Amniotic stem cell (primary cell): Measurements from ENCODE around the gene STAB2.

Experiments used
- DNase-seq: peaks from one replicate; lab custom pipeline; 2025; lab: John Stamatoyannopoulos, UW

The STAB2 gene

DNA sequence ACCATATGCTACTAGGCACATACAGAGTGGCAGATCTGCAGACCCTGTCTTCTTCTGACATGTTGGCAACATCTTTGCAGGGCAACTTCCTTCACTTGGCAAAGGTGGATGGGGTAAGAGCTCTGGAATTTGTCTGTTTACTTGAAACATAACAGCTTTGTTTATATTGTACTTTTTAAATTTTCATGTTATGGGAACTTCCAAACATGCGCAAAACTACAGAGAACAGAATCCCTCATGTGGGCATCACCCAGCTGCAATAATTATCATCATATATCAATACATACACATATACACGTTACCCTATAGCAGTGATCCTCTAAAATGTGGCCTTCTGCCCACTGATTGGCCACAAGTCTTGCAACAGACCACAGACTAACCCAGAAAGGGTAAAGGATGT, 103.4 kb downstream of the STAB2 start:
- DNase-seq: no peak

DNA sequence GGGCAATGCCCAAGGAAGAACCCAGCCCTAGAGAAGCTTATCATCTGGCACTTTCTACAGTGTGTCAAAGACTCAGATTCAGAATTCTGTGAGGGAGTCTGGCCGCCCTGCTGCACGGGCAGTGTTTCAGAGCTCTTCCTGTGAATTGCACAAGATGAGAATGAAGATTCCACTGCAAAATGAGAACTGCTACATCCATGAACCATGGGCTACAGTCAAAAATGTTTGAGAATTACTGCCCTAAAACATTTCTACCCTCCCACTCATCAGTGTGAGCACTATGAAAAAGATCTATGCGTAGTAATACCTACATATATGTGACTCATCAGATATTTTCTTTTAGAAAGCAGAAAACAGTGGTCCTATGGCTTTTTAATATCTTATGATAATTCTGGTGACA, 104.0 kb downstream of the STAB2 start:
- no peak for DNase-seq

DNA sequence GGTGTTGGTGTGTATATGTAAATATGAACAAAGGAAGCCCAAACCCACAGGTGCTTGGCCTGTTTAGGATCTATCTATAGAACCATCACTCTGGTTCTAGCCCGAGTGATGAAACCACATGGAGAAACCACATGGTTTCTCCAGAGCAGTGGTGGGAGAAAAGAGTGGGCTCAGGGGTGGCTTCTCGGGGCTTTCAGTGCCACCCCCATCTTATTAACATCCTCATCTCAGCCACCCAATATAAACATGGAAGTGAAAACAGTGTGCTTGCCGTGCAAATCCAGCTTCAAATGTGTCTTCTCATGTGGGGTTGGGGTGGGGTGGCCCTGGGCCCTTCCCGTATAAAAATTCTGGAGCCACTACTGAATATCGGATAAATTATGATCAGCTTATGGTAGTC, 109.0 kb downstream of the STAB2 start:
- DNase-seq: no peak

DNA sequence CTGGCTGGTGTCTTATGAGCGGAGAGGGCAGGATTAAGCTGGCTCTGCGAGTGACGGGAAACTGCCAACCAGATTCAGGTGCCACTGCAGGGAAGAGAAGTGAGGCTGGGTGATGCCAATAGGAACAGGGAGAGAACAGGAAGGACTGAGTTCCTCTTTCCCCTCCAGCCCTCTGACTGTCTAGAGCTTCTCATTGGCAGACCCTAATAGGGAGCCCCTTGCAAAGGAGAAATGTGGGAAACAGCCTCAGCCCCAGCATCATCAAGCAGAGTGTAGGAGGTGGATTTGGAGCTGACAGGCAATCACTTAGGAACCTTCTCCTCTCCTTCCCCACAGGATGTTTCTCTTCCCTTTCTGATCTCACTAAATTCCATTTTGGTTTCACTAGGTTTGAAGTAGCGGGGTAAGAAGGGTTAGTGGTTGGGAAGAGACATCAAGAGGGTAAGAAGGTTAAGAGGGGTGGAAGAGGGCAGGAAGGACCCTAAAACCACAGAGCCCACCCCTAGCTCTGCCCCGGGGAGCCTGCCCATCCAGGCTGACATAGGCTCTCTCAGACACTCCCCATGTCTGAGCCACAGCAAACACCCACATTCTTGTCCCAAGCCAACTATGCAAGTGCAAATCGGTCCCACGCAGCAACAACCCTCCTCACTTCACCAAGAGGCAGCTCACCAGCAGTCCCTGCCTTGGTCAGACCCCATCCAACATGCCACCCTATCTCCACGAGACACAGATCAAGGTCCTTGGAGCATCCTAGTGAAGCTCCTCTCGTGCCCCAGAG, 111.1 kb downstream of the STAB2 start:
- DNase-seq: no peak

DNA sequence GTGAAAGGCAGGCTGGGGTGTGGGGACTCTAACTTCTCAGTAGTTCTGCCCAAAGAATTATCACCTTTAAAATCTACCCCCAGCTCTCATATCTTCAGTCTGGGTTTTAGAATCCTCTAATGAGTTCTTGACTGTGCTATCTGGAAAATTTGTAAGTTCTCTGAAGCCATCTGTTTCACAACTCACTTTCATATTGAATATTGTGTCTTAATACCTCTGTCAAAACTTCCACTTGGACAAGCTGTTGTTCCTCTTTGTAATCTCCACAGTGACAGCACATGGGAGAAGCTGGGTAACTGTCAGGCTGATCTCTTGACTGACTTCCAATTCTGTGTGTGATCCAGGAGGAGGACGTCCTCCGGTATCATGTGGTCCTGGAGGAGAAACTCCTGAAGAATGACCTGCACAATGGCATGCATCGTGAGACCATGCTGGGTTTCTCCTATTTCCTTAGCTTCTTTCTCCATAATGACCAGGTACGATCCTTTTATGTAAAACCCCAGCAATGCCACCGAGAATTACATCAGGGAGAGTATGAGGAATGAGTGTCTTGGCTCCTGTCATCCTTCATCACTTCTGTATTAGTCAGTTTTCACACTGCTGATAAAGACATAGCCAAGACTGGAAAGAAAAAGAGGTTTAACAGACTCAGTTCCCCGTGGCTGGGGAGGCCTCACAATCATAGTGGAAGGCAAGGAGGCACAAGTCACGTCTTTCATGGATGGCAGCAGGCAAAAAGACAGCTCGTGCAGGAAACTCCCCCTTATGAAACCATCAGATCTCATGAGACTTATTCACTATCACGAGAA, 111.9 kb downstream of the STAB2 start:
- DNase-seq: no peak

DNA sequence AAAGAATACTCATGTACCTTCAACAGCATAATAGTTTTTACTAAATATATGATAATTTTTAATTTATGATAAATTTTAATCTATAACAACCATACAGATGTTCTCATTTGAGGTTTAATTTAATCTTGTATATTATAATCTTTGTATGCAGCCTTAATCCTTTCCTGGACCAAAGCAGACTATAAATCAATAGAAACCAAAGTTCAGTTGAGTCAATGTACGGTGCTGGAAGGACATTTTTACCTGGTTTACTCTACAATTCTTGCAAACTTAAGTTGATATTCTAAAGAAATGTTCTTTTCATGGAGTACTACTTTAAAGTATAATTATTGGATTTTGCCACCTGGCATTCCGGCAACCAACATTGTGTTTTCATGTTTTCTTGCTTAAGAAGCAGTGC, 118.0 kb downstream of the STAB2 start:
- no peak for DNase-seq

DNA sequence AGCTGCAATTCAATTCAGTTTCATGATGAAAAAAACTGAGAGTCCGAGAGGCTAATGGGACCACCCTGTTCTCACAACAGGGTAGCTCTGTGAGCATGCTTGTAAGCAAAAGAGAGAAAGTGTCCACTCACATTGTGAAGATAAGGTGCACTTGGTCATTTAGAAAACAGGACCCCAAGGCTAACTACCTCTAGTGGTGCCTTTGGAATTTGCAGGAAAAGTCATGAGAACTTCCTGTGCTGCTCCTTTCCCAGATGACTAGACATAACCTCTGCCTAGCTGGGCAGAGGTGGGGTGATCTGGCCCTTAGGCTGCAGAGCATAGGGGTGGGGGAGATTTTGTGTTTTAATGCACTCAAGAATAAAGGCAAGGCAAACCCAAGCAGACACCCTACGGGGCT, 118.9 kb downstream of the STAB2 start:
- DNase-seq: no peak

DNA sequence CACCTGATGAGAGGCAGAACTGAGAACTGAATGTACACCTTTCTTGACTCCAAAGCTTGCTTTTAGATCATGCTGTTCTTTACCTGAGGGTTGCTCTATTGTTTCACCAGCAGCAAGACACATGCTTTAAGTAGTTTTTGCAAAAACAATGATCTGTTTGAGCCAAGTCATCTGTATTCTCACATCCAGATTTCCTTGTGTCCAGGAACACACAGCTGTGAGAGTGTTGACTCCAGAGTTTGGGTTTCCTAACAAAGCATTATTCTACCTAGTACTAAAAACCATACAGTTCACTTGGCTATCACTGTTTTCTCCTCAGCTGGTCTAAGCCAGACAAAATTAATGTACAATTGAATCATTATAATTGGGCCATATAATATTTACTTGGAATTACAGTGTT, 120.4 kb downstream of the STAB2 start:
- DNase-seq: no peak

DNA sequence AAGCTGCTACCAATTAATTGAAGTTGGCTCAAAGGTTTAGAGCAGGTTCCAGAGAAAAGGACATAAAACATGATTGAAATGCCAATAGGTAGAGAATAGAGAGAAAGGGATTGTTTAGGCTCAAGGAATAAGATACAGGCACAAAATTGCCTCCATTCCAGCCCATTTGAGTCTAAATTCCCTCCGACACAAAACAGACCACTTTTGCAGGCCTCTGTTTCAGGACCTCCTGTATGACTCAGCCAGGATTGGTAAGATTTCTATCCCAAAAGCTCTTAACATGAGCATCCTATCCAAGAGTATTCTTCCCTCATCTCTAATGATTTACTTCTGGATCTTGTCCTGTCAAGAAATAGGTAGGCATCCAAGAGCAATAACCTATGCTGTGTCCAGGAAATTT, 123.5 kb downstream of the STAB2 start:
- no peak for DNase-seq

DNA sequence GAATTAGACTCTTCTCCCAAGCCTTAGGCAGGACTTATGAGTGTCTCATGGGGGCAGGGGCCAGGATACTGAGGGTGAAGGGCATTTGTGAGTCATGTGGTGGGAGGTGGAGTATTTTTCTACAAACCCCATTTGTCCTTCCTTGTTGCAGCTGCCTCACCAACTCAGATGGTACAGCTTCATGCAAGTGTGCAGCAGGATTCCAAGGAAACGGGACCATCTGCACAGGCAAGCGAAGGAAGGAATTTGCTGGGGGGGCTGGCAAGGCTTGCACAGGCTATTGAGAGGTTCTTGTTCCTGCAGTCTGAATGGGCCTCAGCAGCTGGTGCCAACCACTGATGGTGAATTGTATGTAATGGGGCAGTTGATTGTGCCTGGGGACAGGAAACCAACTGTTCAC, 125.1 kb downstream of the STAB2 start:
- no peak for DNase-seq

DNA sequence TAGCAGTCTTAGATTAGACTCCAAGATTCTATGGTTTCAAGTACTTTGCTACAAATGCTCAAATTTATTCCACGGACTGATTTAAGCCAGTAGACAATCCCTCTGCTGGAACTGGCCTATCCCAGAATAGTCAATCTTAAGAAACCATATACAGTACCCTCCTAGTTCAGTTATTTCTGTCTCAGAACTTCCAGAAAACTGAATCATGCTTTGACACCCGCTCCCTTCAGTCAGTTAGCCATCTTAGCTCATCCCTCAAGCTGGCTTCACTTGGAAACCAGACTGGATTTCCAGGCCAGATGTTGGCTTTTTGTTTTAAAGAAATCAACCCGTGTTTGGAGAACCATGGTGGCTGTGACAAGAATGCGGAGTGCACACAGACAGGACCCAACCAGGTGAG, 128.4 kb downstream of the STAB2 start:
- no peak for DNase-seq

DNA sequence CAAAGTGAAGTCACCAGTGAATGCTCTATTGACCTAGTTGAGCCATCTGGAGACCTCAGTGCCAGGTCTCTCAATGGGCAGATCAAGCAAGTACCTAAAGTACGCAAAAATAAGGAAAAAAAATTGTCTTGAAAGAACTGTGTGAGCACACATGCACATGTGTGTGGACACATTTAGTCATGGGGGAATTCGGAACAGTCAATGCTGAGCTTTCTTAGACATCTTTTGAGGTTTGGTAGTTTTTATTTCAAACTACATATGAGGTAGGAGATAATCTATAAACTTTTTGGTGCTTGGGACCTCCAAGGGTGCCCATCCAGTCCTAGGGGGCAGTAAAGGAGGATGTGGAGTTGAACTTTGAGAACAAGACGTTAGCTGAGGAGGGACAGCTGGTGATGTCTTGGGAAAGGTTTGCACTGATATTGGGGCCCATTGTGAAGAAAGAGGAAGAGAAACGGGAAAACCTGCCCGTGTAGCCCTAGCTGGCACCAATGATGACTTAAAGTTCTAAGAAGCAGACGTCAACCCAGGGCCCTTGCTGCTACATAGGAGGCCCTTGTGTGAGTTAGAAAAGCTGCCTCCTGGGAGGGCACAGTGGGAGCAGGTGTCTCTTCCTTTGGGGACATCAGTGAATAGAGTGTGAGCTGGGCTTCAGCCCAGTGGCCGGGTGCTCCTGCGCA, 129.6 kb downstream of the STAB2 start:
- no peak for DNase-seq

DNA sequence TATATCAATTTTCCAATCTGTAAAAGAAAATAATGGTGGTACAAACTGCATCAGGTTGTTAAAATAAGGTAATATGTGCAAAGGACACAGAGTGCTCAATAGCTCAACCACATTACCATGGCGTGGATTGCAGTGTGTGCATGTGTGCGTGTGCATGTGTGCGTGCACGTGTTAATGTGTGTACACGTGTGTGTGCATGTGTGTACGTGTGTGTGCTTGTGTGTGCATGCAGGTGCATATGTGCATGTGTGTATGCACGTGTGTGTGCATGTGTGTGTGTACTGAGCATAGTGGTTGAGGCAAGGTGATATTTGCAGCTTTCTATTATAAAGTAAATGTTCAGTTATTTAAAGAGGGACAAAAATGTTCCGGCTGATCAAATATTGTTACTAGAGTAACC, 138.3 kb downstream of the STAB2 start:
- DNase-seq: no peak

DNA sequence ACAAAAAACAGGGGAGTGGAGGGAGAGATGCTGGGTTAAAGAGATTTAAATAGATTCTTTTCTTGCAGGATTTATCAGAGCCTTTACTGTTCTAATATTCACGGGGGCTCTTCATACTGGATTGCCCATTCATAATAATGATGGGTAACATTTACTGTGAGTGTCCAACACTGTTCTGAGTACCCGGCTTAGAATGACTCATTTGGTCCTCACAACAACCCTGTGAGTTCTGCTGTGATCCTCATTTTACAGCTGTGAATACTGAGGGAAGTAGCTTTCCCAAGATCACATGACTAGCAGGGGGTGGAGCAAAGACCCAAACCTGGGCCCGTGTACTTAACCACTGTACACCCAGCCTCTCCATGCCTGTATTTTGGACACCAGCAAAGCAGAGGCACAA, 140.6 kb downstream of the STAB2 start:
- DNase-seq: no peak

DNA sequence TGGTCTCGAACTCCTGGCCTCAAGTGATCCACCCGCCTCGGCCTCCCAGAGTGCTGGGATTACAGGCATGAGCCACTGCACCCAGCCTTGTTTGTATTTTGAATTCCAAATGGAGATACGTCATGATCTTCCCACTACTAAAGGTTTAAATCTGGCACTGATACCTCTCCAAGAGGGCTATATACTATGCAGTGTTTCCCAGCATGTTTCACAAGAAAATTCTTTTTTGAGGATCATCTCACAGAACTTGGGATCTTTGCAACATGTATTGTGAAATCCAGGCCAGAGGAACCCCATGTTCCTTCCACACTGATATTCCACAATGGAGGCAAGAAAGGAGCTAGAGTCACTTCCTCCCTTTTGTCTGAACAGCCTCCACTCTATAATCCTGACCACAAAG, 141.2 kb downstream of the STAB2 start:
- DNase-seq: no peak

DNA sequence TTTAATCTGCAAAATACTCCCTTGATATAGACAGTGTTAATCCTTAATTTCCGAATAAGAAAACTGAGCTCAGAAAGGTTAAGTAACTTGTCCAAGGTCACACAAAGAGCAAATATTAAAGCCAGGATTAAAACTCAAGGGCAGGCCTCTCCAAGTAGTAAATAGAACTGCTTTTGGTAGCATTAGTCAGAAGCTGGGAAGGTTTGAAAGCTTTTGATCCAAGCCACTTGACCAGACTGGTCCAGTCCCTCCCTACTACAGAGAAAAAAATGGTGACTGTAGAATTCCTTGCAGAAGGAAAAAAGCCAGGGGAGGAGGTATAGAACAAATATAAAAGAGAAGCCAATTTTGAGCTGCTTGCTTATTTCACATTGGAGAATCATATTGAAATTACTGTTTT, 142.4 kb downstream of the STAB2 start:
- no peak for DNase-seq

DNA sequence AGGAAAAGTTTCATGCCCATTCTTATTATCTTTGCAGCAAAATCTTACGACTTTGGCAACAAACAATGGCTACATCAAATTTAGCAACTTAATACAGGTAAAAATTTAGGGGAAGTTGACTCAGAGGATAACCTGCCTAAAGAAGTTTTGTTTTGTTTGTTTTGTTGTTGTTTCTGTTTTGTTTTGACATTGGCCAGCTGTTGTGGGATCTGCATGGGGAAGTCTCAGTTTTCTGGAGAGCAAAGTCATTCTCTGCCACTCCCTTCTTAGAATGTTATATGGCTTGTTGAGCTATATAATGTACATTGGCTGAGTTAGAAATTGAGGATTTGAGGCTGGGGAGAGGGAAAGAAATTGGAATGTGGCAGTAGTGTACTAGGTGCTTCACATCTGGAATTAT, 144.5 kb downstream of the STAB2 start:
- DNase-seq: no peak

DNA sequence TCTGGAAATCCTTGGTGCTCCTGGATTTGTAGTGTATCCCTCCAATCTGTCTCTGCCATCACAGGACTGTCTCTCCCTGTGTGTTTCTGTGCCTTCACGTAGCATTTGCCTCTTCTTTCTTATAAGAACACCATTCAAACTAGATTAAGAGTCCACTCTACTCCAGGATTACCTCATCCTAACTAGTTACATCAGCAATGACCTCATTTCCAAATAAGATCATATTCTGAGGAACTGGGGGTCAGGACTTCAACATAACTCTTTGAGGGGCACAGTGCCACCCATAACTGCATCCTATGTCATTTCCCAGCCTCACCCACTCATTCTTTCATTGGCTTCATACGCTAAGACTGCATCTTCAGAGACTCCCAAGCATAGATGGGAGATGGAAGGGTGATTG, 147.8 kb downstream of the STAB2 start:
- no peak for DNase-seq

DNA sequence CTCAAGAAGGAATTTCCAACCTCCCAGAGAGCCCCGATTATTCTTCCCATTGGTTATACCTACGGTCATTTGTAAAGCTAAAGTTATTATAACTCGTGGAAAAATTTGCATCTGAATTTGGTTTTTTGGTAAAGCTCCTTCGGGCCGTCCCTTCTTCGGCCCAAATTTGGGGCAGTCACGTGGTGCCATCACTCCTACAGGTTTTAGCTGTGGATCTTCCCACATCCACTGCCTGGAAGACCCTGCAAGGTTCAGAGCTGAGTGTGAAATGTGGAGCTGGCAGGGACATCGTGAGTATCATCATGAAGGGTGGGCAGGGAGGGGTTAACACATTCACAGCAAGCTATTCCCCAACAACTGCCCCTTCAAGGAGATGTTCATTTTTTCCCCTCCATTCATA, 148.2 kb downstream of the STAB2 start:
- DNase-seq: no peak

DNA sequence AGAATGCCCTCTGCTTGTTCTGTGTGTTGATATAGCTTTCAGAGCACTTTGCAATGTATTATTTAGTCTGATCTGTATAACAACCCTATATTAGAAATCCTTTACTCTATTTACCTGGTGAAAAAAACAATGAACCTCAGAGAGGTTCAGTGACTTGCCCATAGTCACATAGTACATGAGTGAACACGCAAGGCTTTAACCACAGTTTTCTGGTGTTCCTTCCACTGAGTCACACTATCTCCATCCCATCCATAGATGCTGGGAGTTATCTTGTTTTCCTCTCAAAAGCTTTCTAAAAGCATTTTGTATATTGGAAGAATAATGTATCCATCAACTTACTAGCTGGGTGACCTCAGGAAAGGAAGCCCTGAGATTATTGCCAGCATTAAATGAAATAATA, 149.5 kb downstream of the STAB2 start:
- DNase-seq: no peak

DNA sequence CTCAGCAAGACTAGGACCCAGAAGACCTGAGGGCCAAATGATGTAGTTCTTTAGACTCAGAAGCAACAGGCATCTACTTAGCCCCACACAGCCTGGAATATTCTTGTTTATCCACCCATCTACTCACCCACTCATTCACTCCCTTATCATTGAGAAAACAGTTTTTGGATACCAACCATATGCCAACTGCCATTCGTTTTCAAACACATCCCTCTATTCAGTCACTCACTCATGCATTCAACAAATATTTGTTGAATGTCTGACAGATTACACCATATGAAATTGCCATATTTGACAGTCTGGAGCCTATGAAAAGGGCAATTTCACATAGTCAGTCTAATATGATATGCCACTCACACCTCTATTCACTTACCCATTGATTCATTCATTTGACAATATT, 150.8 kb downstream of the STAB2 start:
- DNase-seq: no peak

DNA sequence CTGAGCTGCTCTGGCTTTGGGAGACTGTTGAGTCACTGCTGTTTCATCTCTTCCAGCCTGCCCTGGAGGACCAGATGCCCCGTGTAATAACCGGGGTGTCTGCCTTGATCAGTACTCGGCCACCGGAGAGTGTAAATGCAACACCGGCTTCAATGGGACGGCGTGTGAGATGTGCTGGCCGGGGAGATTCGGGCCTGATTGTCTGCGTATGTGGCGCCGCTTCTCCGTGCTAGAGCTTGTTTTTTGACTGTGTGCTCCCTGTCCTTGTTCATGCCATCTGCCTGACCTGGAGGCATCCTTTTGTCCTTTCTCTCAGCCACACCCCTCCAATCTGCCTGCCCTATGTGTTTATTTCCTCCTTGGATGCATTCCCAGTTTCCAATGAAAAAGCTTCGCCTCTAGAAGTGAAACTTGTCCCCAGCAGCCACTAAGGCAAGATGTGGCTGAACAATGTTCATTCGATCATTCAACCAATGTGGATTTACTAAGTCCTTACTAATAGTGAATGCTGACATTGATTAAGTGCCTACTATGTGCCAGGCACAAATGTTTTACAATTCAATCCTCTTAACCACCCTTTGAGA, 155.4 kb downstream of the STAB2 start:
- no peak for DNase-seq

DNA sequence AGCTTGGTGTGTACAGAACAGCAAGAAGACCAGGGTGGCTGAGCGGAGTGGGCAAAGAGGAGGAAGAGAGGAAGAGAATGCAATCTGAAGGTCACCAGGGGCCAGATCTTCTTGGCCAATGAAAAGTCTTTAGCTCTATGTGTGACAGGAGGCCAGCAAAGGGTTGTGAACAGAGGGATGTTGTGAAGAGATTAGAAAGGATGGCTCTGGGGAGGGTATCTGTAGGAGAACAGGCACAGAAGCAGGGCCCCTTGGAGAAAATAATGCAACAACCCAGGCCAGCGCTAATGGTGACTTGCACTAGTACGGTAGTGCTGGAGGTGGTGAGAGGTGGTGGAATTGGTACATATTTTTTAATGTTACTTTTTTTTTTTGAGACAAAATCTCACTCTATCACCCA, 156.7 kb downstream of the STAB2 start:
- no peak for DNase-seq
